ENCODE measurements around the gene SH2D3C. TPM values are rescaled to one million over a fixed set of nuclear protein-coding genes. Genes with fewer than 3 reads are reported as not detected.

Gene SH2D3C
- total and polyA plus RNA-seq, 8 donors = 1.4 to 7.1 (median 2.5) TPM

- FAIRE-seq (no peak), ATAC-seq (no peak), DNase-seq (peak in 1 of 6 donors; percentile 55)
- H3K4me1 ChIP-seq = peaks cover 0 to 8% (median 4%) of the 10 kb centered on the region in 3 donors
- no peak overlapping the region for H3K27ac ChIP-seq
- WGBS, 2 donors = 44 to 51% methylated on average over 13 of the region's 13 CpGs
- TF ChIP-seq CTCF (IDR thresholded peaks at IDR 0.05) = no peak
- no peaks in the 10 kb centered on the region for H3K36me3 ChIP-seq
- intact Hi-C loops (cut with DNase I) = no loop called here
- no peak overlapping the region for H3K4me3 ChIP-seq
- H3K9me3 ChIP-seq = no peaks in the 10 kb centered on the region
- H3K27me3 ChIP-seq = no peaks in the 10 kb centered on the region
Measured at GRCh38 chr9:127767909-127768331, 10.5 kb downstream of the SH2D3C start.

GRCh38 chr9:127767410-127767809 lies 11.1 kb downstream of the SH2D3C start:
- FAIRE-seq (no peak), ATAC-seq (no peak), DNase-seq (no peak)
- Histone ChIP-seq H3K9me3 (no peaks in the 10 kb centered on the region), H3K27ac (no peak overlapping the region), H3K36me3 (no peaks in the 10 kb centered on the region), H3K27me3 (no peaks in the 10 kb centered on the region), H3K4me1 (peaks cover 0 to 8% (median 4%) of the 10 kb centered on the region in 3 donors), H3K4me3 (no peak overlapping the region)
- TF ChIP-seq CTCF (IDR thresholded peaks at IDR 0.05) = no peak
- WGBS, 2 donors = 63 to 82% methylated on average over 3 of the region's 3 CpGs
- intact Hi-C loops (cut with DNase I) = no loop called here

- 78 to 94% methylated on average over 1 of the region's 1 CpG for WGBS, 2 donors
Measured at GRCh38 chr9:127765418-127765817, 13.0 kb downstream of the SH2D3C start.

GRCh38 chr9:127763918-127764384 lies 14.5 kb downstream of the SH2D3C start:
- FAIRE-seq = no peak
- TF ChIP-seq CTCF (IDR thresholded peaks at IDR 0.05) = no peak
- H3K36me3 ChIP-seq = no peaks in the 10 kb centered on the region
- peak; percentile 44 to 78 (median 63) for ATAC-seq
- no peak overlapping the region for H3K27ac ChIP-seq
- intact Hi-C loops (cut with DNase I) = no loop called here
- no peak overlapping the region for H3K4me3 ChIP-seq
- peak in 1 of 6 donors; percentile 73 for DNase-seq
- 44 to 59% methylated on average over 7 of the region's 7 CpGs for WGBS, 2 donors
- H3K4me1 ChIP-seq = no peaks in the 10 kb centered on the region
- H3K27me3 ChIP-seq = no peaks in the 10 kb centered on the region
- no peaks in the 10 kb centered on the region for H3K9me3 ChIP-seq

More at GRCh38 chr9:127765418-127765817, 13.0 kb downstream of the SH2D3C start:
- Histone ChIP-seq H3K27me3 (no peaks in the 10 kb centered on the region), H3K9me3 (no peaks in the 10 kb centered on the region), H3K36me3 (no peaks in the 10 kb centered on the region), H3K27ac (no peak overlapping the region), H3K4me1 (peaks cover 0 to 3% (median 0%) of the 10 kb centered on the region in 3 donors), H3K4me3 (no peak overlapping the region)
- intact Hi-C loops (cut with DNase I) = no loop called here
- DNase-seq (no peak), FAIRE-seq (no peak), ATAC-seq (no peak)
- no peak for TF ChIP-seq CTCF (IDR thresholded peaks at IDR 0.05)

- ATAC-seq (peak in 3 of 4 donors; percentile 19 to 56 (median 48)), FAIRE-seq (no peak), DNase-seq (no peak)
- no peak for TF ChIP-seq CTCF (IDR thresholded peaks at IDR 0.05)
- Histone ChIP-seq H3K9me3 (no peaks in the 10 kb centered on the region), H3K27me3 (no peaks in the 10 kb centered on the region), H3K27ac (no peak overlapping the region), H3K4me3 (no peak overlapping the region), H3K4me1 (no peaks in the 10 kb centered on the region), H3K36me3 (no peaks in the 10 kb centered on the region)
- intact Hi-C loops (cut with DNase I) = no loop called here
- WGBS, 2 donors = 50 to 51% methylated on average over 16 of the region's 16 CpGs
Measured at GRCh38 chr9:127762111-127762676, 16.3 kb downstream of the SH2D3C start.

Data from pancreas (tissue), 10 donors.